Limb (tissue), 2 donors: ENCODE measurements around the gene CAT.

Experiments
- DNase-seq, 2 donors: peaks; one replicate each; pipeline ENCODE4 v3.0.0-alpha.2; 2016; ENCODE audit errors: extremely low spot score in 2 of 2

Gene CAT

DNA sequence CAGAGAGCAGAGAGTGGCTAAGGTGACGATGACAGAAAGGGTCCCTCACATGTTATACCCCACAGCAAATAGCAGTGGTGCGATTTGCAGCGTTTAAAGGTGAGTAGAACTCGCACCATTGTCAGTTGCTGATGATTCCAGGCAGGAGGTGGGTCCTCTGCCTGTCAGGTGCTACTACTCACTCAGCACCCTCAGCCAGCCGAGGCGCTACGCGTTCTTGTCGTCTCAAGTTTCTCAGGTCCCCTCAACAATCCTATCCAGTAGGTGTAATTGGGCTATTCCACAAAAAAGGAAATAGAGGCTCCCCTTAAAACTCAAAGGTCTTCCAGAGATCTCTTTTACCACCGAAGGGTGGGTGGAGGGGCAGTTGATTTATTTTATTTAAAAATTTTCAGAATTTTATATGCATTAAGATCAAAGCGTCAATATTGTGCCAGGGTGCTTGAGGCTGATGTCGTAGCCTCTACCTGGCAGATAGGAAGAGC lies 56.5 kb downstream of the CAT start:
- DNase-seq, result no peak

DNA sequence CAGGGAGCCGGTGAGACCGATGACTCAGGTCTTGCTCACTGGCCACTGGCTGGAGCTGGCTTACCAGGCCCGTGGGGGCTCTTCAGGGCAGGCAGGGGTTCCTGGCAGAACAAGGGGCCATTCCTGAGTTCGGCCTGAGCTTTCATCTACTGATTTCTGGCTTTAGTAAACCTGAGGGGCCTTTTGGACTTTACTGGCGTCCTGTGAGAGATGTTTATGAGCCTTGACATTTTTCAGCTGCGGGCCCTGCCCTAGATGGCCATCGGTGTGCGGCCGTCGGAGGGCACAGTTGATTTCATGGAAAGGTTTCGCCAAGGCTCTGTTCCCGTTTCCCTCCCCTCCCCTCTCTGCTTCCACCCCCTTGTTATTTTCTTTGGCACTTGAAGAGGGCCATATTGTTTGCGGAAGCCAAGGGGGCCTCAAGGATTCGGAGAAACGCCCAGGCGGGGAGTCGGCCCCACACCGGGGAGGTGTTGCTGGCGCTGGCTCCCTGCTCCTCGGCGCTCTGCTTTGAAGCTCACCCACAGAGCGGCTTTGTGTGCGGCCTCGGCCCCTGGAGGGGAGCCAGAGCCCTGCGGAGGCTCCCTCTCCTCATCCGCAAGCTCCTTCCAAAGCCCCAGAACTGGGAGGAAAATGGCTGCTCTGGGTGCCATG lies 57.1 kb downstream of the CAT start:
- peak; percentile 24 to 72 for DNase-seq

- DNase-seq, result no peak
These were observed 61.2 kb downstream of the CAT start for GRCh38 chr11:34499719-34500500.

DNA sequence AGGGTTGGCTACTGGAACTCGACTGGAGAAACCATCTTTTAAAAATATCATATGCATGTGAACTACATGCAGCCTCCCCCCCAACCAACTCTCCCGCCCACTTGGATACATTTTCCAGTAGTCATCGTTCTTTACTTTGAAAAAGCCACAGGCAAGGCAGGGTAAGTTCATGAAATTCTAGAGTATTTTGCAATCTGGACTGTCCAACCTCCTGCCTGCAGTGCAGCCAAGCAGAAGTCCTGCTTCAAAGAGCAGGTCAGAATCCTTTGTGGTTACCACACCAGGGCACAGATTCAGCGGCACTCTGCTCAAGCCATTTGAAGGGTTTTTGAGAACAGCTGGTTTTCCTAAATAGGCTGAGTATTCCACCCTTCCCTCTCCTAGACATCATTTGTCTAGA lies 62.8 kb downstream of the CAT start:
- DNase-seq, result no peak

DNA sequence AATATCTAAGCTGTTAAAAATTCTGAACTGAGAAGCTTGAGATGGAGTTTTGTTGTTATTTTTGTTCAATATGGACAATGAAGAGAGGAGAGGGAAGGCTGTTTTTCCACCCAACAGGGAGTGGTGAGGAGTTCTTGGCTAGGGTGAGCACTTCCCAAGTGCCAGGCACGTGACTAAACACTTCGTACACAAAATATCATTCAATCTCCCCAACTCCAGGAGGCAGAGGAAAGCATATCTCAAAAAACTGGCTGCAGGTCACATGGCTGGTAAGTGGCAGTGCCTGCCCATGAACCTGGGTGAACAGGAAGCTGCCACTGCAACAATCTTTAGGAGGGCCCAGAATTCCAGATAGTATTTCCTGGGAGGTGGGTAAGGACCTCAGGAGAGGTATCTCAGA lies 63.2 kb downstream of the CAT start:
- DNase-seq, result no peak

GRCh38 chr11:34502949-34503348 lies 64.2 kb downstream of the CAT start:
- no peak for DNase-seq

GRCh38 chr11:34505874-34506273 lies 67.1 kb downstream of the CAT start:
- DNase-seq, result no peak

- no peak for DNase-seq
These were observed 68.4 kb downstream of the CAT start for GRCh38 chr11:34507156-34507555.

DNA sequence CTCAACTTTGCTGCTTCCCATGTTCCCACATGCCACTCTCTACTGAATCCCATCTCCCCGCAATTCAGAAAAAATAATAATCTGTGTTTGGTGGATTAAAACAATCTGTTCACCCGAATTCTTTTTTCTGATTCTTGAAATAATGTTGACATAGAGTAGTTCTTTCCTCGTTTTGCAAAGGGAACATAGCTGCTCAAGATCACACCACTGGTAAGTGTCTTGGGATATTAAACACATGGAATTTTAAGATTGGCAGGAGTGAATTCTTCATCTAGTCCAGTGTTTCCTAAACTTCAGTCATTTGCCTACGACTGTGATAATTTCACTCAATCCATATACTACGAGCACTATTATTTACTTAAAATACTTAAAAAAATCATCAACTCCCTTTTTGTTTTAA lies 68.9 kb downstream of the CAT start:
- no peak for DNase-seq

- no peak for DNase-seq
These were observed 69.8 kb downstream of the CAT start for GRCh38 chr11:34508524-34508923.

DNA sequence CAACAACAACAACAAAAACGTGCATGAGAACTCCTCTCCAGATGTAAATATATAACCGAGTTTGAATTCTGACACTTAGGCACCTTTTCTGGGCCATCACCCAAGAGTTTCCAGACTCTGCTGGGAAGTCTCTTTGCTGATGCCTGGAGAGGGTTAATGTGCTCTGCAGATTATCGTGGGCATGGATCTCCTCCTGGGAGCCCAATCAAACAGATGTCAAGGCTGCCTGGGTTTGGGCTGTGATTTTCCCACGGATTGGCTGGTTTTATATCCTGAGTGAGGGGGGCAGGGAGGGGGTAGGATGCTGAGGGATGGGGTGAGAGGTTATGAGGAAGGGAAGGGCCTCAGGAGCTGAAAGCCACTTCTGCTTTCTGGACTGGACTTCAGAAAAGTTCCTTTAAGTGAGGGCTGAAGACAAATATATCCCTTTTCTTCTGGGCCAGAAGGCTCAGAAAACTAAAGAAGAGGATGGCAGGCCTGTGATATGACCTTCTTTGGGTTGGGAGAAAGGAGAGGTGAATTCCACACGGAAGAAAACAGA lies 70.7 kb downstream of the CAT start:
- no peak for DNase-seq

DNA sequence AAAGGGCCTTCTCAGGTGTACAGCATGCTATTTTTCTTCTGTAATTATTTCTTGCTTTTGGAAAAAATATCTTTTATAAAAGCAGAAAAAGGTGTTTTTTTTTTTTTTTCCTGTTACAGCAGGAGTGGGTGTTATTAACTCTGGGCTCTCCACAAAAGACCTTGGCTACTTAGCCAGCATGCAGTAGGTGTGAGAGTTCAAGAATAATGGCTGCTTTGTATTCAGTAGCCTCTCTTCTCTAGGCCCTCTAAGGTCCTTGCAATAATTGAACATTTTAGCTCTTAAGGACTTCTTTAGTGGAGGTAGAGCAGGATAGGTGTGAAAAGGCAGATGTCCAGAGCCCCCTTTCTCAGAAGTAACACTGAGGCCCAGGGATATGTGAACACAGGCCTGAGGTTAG lies 71.5 kb downstream of the CAT start:
- no peak for DNase-seq

GRCh38 chr11:34510673-34511072 lies 71.9 kb downstream of the CAT start:
- no peak for DNase-seq

DNA sequence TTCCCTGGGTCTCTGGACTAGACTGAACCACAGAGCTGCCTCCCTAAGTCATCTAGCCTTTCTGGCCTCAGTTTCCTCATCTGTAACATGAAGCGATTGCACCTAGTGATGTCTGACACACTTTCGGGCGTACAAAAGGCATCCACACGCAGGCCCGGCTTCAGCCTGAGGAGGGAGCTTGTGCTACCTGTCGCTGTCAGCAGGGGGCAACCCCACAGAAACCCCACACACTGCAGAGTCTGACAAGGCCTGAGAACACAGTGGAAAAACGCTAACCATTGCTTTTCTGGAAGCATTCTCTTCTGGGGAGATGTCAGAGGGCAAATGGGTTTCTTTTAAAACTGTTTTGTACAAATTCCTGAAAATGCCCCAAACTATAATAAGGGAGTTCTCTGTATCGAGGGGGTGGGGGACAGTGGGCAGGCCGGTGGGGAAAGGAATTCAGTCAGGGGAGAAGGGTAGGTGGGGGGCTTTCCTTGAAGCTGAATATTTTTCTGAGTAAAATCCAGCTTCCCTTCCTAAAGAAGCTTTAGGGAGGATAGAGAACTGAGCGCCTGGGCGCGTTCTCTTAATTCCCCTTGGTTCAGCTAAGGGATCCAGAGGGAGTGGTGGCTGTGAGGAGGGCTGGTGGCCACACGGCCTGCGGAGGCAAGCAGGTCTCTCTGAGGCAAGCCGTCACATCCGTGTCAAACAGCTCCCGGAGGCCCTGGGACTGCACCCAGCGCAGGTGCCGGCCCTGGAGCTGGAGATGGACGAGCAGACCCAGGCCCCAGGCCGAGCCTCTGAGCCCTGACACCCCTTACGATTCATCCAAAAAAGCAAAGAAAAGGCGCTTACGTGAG lies 74.3 kb downstream of the CAT start:
- DNase-seq, result peak in 1 of 2 donors; percentile 50

DNA sequence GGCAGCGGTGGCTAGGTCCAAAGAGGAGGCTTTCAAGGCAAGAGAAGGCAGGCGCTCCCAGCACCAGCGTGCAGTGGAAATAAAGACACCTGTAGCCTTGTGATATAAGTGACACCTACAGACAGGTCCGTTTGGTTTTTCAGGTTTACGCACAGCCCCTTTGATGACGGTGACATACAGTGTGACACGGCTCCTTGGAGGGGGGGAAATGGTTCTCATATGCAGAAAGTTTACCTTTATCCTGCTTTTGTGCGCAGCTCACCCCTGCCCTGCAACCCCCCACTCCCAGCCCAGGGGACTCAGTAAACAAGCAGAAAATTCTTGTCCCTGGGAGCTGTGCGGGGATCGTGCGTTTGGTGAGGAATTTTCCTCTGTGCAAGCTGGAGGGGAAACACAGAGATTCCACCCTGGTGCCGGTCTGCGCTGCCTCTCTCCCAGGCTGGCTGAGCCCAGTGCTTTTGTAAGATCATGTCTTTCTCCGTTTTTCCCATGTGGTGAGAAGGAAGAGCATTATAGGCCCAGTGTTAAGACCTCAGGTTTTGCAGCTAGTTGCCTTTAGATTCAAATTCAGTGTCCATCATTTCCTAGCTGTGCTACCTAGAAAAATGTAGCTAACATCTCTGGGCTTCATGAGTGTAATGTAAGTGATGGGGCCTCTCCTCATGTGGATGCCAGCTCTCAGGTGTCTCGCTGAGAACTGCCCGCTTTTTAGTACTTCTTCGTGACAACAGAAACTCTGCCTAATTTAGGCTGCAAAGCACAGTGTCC lies 75.1 kb downstream of the CAT start, which contains the start of gene ELF5:
ELF5 (minus strand) TSS at position 113 of the 768 bp plus-strand sequence. CDS start 8,045 bp downstream, outside the sequence.
- no peak for DNase-seq

DNA sequence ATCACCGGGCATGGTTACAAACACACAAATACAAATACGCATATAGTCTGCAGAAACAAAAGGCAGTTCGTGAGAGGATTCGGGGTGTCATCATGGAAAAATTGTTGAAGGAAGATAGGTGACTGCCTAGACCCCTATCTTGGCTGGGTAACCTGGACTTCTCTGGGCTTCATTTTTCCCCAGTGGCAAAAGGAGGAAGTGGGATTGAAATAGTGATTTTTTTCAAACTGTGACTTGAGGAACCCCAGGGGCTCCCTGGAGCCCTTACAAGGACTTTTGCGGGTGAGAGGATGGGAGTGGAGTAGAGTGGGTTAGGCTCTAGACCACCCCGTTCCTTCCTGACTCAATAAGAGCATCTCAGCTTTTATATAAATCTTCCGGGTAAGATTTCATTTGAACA lies 75.9 kb downstream of the CAT start:
- DNase-seq, result no peak

- no peak for DNase-seq
These were observed 77.7 kb downstream of the CAT start for GRCh38 chr11:34516247-34517040.

- no peak for DNase-seq
These were observed 81.0 kb downstream of the CAT start for GRCh38 chr11:34519595-34520235.

DNA sequence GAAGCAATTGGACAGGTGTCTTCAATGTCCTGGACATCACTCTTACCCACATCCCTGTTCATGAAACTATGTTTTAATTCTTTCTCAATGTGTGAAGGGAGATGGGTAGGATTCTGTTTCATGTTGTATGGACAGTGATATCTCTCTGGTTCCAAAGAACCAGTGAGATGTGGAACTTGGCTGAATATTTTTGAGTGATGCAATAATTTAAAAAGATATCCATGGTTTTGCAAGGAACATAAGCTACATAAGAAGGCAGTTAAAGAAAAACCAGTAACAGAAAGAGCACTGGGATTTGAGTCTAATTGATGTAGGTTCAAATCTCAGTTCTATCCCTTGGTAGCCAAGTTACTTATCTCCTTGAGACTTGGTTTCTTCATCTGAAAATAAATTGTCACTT lies 82.5 kb downstream of the CAT start:
- no peak for DNase-seq
